GM10266 (cell line): ENCODE data around the gene F12.

Source experiments
- DNase-seq: peaks from one replicate; pipeline ENCODE4 v3.0.0; 2012; ENCODE audit errors: extremely low spot score
- TF ChIP-seq, protein P1 (sequence below): IDR thresholded peaks from 2 replicates; pipeline ENCODE4 v1.5.1; 2012; ENCODE audit warnings: mild to moderate bottlenecking, low read depth; ENCODE audit not compliant: control insufficient read depth, insufficient read depth; ENCODE audit errors: missing control alignments

The F12 gene

DNA sequence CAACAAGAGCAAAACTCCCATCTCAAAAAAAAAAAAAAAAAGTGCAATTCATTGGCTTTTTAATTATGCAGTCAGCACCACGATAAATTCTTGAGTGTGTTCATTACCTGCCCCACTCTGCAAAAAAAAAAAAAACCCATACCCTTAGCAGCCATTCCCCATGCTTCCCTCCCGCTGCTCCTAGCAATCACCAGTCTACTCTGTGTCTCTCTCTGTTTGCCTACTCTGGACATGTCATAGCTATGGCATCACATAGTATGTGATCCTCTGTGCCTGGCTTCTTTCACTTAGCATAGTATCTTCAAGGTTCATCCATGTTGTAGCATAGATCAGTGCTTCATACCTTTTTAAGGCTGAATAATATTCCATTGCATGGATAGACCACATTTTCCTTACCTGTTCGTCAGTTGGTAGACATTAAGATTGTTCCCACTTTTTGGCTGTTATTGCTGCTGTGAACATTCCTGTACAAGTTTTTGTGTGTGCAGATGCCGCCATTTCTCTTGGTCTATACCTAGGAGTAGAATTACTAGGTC lies 30.2 kb upstream of the F12 start:
- DNase-seq, result no peak
- TF ChIP-seq, protein P1, sequence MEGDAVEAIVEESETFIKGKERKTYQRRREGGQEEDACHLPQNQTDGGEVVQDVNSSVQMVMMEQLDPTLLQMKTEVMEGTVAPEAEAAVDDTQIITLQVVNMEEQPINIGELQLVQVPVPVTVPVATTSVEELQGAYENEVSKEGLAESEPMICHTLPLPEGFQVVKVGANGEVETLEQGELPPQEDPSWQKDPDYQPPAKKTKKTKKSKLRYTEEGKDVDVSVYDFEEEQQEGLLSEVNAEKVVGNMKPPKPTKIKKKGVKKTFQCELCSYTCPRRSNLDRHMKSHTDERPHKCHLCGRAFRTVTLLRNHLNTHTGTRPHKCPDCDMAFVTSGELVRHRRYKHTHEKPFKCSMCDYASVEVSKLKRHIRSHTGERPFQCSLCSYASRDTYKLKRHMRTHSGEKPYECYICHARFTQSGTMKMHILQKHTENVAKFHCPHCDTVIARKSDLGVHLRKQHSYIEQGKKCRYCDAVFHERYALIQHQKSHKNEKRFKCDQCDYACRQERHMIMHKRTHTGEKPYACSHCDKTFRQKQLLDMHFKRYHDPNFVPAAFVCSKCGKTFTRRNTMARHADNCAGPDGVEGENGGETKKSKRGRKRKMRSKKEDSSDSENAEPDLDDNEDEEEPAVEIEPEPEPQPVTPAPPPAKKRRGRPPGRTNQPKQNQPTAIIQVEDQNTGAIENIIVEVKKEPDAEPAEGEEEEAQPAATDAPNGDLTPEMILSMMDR, result no peak

DNA sequence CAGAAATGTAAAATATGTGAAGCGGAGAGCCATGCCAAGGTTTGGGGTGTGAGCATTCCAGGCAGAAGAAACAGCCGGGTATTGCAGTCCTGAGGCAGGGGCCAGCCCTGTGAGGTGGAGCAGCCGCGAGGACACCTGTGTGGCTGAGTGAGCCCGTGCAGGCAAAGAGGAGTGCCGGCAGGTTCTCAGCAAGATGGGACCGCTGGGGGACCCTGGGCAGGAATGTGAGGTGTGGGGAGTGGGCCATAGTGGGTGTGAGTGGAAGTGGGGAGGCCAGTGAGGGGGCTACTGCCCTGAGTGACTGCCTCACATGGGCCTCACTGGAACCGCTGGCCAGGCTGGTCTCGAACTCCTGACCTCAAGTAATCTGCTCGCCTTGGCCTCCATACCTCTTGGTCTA lies 29.1 kb upstream of the F12 start:
- TF ChIP-seq, protein P1, result no peak
- DNase-seq, result no peak

DNA sequence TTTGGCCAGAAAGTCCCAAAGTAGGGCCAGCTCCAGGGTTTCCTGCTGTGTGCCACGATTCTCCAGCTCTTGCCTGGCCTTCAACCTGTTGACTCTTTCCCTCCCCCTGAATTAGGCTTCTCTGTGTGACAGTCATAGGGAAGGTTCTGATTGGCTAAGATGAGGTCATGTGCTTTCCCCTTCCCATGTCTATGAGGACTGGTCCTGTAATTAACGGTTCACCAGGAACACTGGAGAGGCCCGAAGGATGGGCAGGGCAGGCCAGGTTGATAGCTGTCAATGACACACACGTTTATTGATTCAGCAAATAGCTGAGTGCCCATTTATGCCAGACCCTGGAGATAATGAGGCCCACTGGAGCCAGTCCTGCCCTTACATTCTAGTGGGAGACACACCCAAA lies 28.3 kb upstream of the F12 start:
- TF ChIP-seq, protein P1, result no peak
- no peak for DNase-seq

DNA sequence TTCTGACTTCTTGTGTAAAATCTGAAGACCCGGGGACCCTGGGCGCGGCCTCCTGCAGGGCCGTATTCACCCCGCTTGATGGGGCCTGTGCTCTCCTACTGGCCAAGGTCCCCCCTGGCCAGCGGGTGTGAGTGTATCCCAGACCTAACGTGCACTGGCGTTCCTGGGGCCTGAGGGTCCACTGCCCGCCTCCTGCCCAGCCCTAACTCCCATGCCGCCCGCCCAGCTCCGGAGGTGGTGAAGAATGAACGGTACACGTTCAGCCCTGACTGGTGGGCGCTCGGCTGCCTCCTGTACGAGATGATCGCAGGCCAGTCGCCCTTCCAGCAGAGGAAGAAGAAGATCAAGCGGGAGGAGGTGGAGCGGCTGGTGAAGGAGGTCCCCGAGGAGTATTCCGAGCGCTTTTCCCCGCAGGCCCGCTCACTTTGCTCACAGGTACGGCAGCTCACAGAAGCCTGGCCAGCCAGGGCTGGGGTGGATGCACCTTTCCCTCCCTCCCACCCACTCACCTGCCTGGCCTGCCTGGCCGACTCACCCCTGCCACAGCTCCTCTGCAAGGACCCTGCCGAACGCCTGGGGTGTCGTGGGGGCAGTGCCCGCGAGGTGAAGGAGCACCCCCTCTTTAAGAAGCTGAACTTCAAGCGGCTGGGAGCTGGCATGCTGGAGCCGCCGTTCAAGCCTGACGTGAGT lies 26.6 kb upstream of the F12 start:
- TF ChIP-seq, protein P1, result no peak
- no peak for DNase-seq

DNA sequence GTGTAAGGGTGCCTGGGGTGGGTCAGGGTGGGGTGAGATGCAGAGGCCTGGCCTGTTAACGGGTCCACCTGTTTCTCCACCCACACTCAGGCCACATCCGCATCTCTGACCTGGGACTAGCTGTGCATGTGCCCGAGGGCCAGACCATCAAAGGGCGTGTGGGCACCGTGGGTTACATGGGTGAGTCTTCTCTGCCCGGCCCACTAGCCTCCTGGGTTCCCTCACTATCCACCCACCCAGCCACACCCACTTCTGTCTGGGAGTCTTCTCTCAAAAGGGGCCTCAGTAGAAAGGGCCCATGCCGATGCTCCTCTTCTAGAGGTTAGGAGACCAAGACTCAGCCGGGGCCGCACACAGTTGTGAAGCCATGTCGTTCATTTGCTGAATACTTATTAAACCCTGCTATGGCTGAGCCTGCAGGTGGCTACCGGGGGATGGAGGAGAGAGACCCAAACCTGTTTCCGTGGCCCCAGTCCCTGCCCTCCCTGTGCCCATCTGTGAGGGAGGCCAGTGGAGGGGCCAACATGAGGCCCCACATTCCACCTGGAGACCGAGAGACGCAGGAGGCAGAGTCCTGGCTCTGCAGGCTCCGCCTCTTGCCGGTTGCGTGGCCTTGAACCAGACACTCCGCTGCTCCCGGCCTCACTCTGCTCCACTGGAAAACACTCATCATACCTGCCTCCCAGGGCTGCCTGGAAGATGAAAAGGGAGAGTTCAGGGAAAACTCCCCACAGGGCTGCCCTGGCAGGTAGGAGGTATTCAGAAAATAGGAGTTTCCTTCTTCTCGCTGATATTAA lies 25.8 kb upstream of the F12 start:
- TF ChIP-seq, protein P1, result no peak

DNA sequence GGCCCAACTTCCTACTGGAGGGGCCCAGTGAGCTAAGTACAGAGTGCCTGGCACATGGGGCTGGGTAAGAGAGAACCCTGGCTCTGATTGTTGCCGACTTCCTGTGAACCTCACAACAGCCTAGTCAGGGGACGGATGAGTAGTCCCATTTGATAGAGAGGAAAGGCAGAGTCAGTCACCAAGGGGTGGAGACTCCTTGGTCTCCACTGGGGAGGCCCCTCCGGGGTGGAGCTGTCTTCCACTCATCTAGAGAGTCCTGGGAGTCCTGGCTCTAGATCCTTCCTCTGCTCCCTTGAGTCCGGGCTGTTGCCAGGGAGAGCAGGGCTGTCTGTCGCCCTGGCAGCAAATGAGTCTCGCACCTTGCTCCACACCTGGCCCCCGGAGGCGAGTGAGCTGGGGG lies 25.1 kb upstream of the F12 start:
- DNase-seq, result no peak
- TF ChIP-seq, protein P1, result no peak

More for the DNA sequence above, 25.8 kb upstream of the F12 start:
- no peak for DNase-seq
